Sciatic nerve (tissue), 2 donors: ENCODE measurements around the gene PDXP. TPM values are rescaled to one million over a fixed set of nuclear protein-coding genes. Genes with fewer than 3 reads are reported as not detected.
A peak's percentile ranks its signal among the peaks of the same experiment; 100 is the strongest.

Source experiments
- ATAC-seq: fragments of 200-7000 bp; cut with Tn5 transposase; one replicate; pipeline ENCODE4 v1.9.1; 2020; ENCODE audit warnings: mild to moderate bottlenecking, moderate library complexity
- DNase-seq: peaks from one replicate; pipeline ENCODE4 v3.0.0-alpha.2; 2020; ENCODE audit warnings: low spot score
- intact Hi-C: fragments of 100-400 bp; cut with DNase I; formaldehyde crosslinking; loops from one replicate; pipeline ENCODE4 v1.14.2; 2022
- total RNA-seq: library from RNA; stranded (reverse); fragmentation: NEBNext Ultra II Directional; extraction: Animal tissue kit (Norgen Biotek cat#: 25700); gene quantifications from one replicate; pipeline ENCODE4 v1.2.1, GENCODE V29; 2021
- donor health status: DM: no; HTN: no; CAD: no.
- donor health status: DM: no; HTN: no; CAD: no.

Gene PDXP
- total RNA-seq, 1 donor from 2014 or later: 10.0 TPM

DNA sequence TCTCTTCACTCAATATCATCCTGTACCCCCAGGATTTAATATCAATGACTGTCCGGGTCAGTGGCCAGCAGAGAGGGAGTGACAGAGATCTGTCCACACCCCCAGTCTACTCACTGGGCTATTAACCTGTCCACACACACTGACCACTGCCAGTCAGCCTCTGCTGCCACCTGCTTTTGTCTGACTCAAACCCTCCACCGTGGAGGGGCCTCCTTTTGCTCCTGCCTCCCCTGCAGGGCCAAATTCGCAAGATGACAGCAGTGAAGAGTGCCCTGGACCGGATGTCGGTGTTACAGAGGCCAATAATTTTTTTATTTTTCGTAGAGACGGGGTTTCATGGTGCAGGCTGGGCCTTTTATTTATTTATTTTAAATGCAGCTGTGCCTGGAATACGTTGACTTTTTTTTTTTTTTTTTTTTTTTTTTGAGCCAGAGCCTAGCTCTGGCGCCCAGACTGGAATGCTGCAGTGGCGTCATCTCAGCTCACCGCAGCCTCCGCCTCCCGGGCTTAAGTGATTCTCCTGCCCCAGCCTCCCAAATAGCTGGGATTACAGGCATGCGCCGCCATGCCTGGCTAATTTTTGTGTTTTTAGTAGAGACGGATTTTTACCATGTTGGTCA is 5.1 kb downstream of the PDXP start:
- intact Hi-C loops: no loop called here
- no peak for ATAC-seq

DNA sequence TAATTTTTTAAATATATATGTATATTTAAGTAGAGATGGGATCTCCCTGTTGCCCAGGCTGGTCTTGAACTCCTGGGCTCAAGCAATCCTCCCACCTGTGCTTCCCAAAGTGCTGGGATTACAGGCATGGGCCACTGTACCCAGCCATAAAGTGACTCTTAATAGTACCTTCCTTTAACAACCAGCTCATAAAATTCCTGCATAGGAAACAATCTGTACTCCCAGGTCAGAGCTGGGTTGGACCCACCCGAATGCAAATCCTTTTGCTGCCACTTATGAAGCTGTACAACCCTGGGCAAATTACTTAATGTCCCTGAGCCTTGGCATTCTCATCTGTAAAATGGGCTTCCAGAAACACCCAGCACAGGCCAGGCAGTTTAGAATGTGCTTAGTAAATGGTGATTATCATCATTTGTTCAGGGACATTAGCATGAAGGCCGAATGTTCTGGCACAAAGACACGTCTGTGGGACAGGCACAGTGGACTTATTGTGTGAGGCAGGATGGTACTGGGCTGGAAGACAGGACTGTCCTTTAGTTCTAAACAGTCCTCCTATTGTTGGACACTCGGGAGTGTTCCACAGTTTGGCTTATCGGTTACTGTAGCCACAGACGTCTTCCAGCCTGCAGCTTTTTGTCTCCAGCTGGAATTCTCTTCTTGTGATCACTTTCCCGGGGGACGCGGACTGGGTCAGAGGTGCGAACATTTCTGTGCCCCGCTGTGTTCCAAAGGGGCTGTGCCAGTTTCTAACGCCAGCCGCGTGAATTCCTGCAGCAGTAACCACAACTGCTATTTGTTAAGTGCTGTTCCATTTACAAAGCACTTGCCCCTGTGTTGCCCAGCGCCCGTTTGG is 6.0 kb downstream of the PDXP start:
- ATAC-seq (peak; percentile 76), DNase-seq (no peak)
- intact Hi-C loops: no loop called here

More for the DNA sequence above, 5.1 kb downstream of the PDXP start:
- no peak for DNase-seq

DNA sequence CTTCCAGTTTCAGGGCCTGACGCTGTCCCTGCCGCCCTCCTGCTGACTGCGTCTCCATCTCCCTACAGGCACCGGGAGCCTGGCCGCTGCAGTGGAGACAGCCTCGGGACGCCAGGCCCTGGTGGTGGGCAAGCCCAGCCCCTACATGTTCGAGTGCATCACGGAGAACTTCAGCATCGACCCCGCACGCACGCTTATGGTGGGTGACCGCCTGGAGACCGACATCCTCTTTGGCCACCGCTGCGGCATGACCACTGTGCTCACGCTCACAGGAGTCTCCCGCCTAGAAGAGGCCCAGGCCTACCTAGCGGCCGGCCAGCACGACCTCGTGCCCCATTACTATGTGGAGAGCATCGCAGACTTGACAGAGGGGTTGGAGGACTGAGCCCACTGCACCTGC is 7.0 kb downstream of the PDXP start:
- ATAC-seq (no peak), DNase-seq (no peak)
- intact Hi-C loops: no loop called here

DNA sequence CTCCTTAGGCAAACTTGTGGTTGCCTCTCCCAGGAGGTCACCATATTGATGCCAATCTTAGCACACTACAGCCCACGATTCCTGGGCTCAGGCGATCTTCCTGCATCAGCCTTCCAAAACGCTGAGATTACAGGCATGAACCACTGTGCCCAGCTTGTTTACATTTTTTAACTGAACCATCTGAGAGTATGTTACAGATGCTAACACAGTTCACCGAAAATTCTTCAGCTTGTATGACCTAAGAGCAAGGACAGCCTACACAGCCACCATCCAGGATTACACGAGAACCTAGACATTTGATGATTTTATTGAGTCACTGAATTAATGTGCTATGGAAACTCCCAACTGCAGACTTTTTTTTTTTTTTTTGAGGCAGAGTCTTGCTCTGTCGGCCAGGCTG is 11.1 kb downstream of the PDXP start:
- no peak for ATAC-seq
- intact Hi-C loops: no loop called here

GRCh38 chr22:37672206-37672919 is 13.8 kb downstream of the PDXP start:
- intact Hi-C loops: no loop called here
- DNase-seq (no peak), ATAC-seq (no peak)

More for the DNA sequence above, 11.1 kb downstream of the PDXP start:
- no peak for DNase-seq

DNA sequence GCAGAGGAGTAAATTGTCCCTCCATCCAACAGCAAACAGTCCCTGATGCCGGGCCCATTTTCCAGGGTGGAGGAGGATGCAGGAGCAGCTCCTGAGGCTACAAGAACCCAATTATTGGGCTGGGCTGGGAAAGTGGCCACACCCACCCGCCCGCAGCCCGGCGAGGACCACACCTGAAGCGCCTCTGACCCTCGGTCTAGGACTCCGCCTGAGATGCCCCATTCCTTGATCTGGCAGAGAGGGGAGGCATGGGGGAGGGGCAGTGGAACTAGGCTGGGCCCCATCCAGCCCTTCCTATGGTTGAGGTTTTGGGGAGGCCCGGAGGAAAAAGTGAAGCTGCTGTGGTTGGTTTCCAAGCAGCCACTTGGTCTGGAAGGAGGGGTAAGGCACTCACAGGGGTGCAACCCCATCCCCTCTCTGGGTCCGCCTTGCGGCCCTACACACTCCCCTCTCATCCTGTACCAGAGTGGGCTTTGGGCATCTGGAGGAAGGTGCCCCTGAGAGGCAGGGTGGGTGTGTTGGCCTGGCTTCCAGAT is 14.5 kb downstream of the PDXP start:
- intact Hi-C loops: no loop called here
- DNase-seq (no peak), ATAC-seq (no peak)

GRCh38 chr22:37674248-37674647 is 15.7 kb downstream of the PDXP start:
- intact Hi-C loops: no loop called here
- ATAC-seq (no peak), DNase-seq (no peak)

DNA sequence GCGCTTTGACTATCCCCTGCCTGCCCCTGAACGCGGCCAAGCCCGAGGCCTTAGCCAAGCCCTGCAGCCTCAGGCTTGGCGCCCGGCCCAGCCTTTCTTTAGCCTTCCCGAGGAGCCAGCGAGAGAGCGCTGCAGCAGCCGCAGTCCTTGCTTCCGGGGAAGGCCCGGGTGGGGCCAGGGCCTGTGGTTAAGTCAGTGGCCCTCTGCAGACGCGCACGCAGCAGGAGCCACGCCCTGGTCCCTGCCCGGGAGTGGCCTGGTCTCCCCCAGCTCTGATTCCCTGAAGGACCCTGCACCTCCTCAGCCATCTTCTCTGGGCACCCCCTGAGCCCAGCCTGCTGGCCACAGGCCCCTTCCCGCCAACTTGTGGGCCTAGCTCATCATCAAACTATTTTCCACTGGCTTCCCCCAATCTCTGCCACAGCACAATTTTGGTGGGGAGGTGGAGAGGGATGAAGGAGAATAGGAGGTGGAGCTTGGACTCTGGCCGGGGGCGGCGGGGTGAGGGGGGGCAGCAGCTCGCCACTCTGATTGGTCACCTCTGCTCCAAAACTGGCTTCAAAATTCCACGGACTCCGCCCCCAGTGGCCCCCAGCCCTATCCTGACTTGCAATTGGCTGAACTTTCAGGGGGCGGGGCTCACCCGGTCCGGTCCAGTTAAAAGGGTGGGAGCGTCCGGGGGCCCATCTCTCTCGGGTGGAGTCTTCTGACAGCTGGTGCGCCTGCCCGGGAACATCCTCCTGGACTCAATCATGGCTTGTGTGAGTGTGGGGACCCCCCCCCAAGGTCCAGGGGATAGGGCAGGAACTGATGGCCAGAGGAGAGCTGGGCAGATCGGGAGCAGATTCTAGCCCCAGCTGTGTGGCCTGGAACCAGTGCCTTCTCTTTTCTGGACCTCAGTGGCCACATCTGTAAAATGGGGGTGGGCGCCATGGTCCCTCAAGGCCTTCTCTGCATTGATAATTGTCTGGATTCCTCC is 16.7 kb downstream of the PDXP start, which contains the start of gene LGALS1:
Gene LGALS1, plus strand, starts transcription at position 686 of the 979 bp plus-strand sequence. Its CDS starts 67 bp downstream, at position 753.
- ATAC-seq (peak; percentile 94), DNase-seq (peak; percentile 99)
- intact Hi-C loops: no loop called here

GRCh38 chr22:37675930-37676735 is 17.6 kb downstream of the PDXP start:
- DNase-seq: peak; percentile 82
- peak; percentile 7 for ATAC-seq
- intact Hi-C loops: no loop called here

- intact Hi-C loops: no loop called here
- ATAC-seq: peak; percentile 40
- peak; percentile 90 for DNase-seq
Measured at GRCh38 chr22:37676736-37677492, 18.4 kb downstream of the PDXP start.

- no peak for ATAC-seq
- no peak for DNase-seq
- intact Hi-C loops: no loop called here
Measured at GRCh38 chr22:37677493-37677974, 19.0 kb downstream of the PDXP start.

GRCh38 chr22:37678372-37678771 is 19.8 kb downstream of the PDXP start:
- intact Hi-C loops: no loop called here
- ATAC-seq (no peak), DNase-seq (no peak)

GRCh38 chr22:37679670-37680069 is 21.1 kb downstream of the PDXP start:
- intact Hi-C loops: no loop called here
- ATAC-seq (no peak), DNase-seq (no peak)

DNA sequence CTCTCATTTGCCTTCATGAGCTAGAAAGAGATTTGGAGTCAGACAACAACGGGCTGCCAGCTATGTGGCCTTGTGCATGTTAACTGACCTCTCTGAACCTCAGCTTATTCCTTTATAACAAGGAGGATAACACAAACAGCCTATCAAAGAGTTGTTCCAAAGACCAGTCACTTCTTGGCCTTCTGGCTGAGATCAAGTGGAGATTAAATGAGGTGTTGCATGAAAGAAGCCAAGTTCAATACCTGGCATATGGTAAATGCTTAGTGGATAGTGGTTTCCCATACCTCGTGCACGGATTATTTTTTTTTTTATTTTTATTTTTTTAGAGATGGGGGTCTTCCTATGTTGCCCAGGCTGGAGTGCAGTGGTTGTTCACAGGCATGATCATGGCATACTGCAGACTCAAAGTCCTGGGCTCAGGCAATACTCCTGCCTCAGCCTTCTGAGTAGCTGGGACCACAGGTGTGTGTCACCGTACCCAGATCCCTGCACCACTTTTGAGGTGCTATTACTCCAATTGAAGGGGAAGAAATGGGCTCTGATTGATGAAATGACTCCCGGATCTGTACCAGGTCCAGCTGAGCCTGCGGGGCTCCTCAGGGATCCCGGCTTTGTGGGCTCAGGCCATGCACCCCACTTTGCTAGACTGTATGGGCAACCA is 21.8 kb downstream of the PDXP start:
- intact Hi-C loops: no loop called here
- DNase-seq: no peak
- no peak for ATAC-seq

GRCh38 chr22:37681001-37681424 is 22.5 kb downstream of the PDXP start:
- DNase-seq (no peak), ATAC-seq (no peak)
- intact Hi-C loops: no loop called here

DNA sequence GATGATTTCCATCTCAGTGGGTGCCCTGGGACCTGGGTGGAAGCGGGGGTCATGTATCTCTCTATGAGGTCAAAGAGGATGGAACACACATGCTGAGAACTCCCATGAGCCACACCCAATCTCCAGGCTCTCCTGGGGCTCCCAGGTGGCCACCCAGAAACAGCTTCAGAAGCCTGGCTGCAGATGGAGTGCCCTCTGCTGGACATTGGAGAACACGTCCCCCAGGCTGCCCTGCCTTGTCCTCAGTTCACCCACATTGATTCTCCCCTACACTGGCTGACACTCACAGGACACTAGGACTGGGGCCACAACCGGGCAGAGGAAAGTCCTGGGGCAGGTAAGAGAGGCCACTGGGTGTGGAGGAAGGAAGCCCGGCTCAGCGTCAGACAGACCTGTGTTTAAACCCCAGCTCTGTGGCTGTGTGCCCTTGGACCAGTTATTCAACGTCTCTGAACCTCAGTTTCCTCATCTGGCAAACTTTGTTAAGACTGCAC is 23.1 kb downstream of the PDXP start:
- DNase-seq (peak; percentile 83), ATAC-seq (peak; percentile 50)
- intact Hi-C loops: no loop called here
